Stimulated activated memory B cell treated with anti-CD40 and anti-IgM and Interleukin-4, amounts not matched to agents 10 μg/mL and 1 μg/mL and 100 μg/mL, for 72 hours (primary cell): ENCODE data around the gene PLEKHJ1.

Experiments
- ATAC-seq: fragments of 150-1000 bp; cut with Tn5 transposase; 2 replicates; pipeline ENCODE4 v1.10.0; 2021
- H3K27ac Mint-ChIP-seq: one replicate; pipeline ENCODE4 v1.8.0; 2022; ENCODE audit warnings: mild to moderate bottlenecking, mixed read lengths
- H3K27me3 Mint-ChIP-seq: one replicate; pipeline ENCODE4 v1.8.0; 2022; ENCODE audit warnings: mixed read lengths
- H3K36me3 Mint-ChIP-seq: one replicate; pipeline ENCODE4 v1.8.0; 2022; ENCODE audit warnings: mixed read lengths
- H3K4me1 Mint-ChIP-seq: one replicate; pipeline ENCODE4 v1.8.0; 2022; ENCODE audit warnings: mixed read lengths
- H3K4me3 Mint-ChIP-seq: one replicate; pipeline ENCODE4 v1.8.0; 2022; ENCODE audit warnings: mild to moderate bottlenecking, moderate library complexity, mixed read lengths
- H3K9me3 Mint-ChIP-seq: one replicate; pipeline ENCODE4 v1.8.0; 2022; ENCODE audit warnings: mixed read lengths

PLEKHJ1 gene

DNA sequence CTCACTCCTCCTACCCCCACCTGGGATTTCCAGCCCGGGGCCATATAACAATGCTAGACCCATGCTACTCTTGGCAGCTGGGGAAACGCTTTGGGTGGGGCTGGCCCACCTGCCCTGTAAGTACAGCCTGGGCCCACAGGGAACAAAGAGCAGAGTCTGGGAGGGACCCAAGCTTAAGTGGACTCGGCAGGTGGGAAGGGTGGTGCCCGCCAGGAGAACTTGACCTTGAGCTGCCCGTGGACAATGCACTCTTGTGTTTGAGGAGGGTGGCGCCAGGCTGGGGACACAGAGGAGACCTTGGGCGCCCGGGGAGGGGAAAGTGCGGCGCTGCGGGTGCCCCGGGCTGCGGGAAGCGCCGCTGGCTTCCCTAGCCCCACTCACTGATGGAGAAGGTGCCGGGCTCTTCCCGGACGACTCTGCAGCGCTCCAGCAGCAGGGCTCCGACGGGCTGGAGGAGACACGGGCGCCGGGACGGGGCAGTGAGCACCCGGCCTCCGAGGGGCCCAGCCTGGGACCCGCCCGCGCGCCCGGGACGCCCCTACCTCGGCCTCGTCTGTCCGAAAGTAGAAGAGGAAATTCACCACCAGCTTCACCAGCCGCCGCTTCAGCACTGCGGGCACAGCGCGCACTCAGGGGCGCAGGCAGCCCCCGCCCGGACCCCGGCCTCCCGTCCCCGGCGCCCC, 607 bp downstream of the PLEKHJ1 start:
- peaks cover 68% of the 10 kb centered on the region for H3K4me1 Mint-ChIP-seq
- peaks cover 42% of the 10 kb centered on the region for H3K36me3 Mint-ChIP-seq
- peak overlapping the region; percentile 86 for H3K4me3 Mint-ChIP-seq
- H3K27ac Mint-ChIP-seq, result peak overlapping the region; percentile 91
- peak; percentile 58 for ATAC-seq
- H3K27me3 Mint-ChIP-seq, result no peaks in the 10 kb centered on the region
- no peaks in the 10 kb centered on the region for H3K9me3 Mint-ChIP-seq

GRCh38 chr19:2234996-2235380, 1.1 kb downstream of the PLEKHJ1 start:
- H3K4me1 Mint-ChIP-seq, result peaks cover 63% of the 10 kb centered on the region
- no peaks in the 10 kb centered on the region for H3K9me3 Mint-ChIP-seq
- ATAC-seq, result no peak
- H3K4me3 Mint-ChIP-seq, result peak overlapping the region; percentile 86
- peak overlapping the region; percentile 91 for H3K27ac Mint-ChIP-seq
- peaks cover 41% of the 10 kb centered on the region for H3K36me3 Mint-ChIP-seq
- no peaks in the 10 kb centered on the region for H3K27me3 Mint-ChIP-seq

DNA sequence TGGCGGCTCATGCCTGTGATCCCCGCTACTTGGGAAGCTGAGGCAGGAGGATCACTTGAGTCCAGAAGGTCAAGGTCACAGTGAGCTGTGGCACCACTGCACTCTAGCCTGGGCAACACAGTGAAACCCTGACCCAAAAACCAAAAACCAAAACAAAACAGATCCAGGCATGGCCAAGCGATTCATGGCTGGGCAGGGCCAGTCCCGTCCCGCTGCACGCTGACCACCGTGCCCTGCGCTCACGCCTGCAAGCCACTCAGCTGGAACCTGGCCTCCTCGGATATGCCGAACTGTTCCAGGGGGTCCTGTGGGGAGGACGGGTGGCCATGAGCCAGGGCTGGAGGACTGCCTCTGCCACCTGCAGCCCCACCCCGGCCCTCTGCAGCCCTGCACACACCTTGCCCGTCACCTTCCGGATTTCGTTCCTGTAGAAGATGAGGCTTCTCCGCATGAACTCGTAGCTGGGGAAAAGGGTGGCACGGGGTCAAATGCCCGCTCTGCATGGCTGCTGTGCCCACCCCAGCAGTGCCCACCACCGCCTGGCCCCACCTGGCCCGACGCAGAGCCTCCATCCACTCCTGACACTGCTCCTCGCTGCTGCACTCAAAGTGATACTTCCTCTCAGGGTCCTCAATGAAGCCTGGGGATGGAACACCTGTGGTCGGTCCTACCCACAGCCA, 2.4 kb downstream of the PLEKHJ1 start:
- peaks cover 60% of the 10 kb centered on the region for H3K4me1 Mint-ChIP-seq
- no peak for ATAC-seq

DNA sequence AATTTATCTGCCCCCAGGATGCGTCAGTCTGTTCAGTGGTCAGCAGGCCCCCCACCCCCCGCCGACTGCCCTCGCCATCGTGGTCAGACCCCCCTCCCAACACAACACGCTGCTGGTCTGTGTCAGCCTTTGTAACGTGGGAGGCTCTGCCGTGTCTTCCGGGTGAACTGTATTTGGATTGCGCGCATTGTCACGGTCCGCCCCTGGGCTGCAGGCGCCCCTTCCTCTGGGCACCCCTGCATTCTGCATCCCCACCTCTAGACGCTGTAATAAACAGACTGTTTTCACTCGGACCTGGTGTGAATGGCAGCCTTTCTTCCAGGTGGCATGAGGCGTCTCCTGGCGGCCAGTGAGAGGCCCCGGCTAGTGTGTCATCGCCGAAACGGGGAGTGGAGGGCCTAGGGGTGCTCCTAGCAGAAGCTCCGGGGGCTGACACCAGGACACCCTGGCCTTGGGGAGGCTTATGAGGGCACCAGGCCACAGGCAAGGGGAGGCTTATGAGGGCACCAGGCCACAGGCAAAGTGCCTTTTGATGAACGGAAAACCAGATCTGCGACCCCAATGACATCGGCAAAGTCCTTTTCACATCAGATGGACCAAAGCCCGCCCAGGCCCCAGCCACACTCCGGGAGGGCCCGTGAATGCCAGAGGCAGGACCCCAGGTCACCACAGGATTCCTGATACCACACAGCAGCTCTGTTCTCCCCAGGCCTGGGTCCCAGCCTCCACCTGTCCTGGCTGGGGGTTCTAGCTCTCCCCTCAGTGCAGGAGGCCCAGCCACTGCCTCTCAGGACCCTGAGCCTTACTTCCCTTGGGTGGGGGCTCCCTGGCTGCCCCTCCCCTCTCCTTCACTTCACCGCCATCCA, 3.6 kb downstream of the PLEKHJ1 start:
- Mint-ChIP-seq H3K27ac (peak overlapping the region; percentile 44), H3K9me3 (no peaks in the 10 kb centered on the region), H3K27me3 (no peaks in the 10 kb centered on the region), H3K4me1 (peaks cover 60% of the 10 kb centered on the region), H3K36me3 (peaks cover 40% of the 10 kb centered on the region), H3K4me3 (no peak overlapping the region)
- no peak for ATAC-seq

More for the DNA sequence above, 2.4 kb downstream of the PLEKHJ1 start:
- Mint-ChIP-seq H3K9me3 (no peaks in the 10 kb centered on the region), H3K27ac (peak overlapping the region; percentile 91), H3K36me3 (peaks cover 35% of the 10 kb centered on the region), H3K27me3 (no peaks in the 10 kb centered on the region), H3K4me3 (peak overlapping the region; percentile 49)

DNA sequence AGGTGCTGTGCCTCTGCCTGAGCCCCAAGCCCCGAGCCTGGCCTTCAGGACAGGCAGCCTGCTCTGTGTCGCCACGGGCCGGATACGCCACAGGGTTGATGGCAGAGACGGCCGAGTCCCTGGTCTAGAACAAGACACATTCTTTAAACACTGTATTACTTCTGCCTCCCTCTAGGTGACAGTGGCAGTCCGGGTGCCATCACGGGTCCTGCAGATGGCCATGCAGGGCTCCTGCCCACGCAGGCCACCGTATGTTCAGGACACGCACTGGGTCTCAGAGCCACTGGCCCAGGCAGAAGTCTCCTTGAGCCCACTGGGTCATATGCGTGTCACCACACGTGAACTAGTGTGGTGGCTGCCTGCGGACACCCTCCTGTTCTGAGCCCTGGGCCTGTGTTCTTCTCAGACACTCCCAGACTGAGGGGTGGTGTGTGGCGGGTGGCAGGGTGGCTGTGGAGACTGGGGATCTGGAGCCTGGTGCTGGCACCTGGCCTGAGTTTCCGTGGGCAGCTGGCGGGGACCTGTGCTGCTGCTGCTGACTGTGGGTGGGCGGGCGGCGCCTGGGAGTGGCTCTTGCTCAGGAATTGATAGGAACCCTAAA, 4.4 kb downstream of the PLEKHJ1 start:
- peaks cover 45% of the 10 kb centered on the region for H3K36me3 Mint-ChIP-seq

DNA sequence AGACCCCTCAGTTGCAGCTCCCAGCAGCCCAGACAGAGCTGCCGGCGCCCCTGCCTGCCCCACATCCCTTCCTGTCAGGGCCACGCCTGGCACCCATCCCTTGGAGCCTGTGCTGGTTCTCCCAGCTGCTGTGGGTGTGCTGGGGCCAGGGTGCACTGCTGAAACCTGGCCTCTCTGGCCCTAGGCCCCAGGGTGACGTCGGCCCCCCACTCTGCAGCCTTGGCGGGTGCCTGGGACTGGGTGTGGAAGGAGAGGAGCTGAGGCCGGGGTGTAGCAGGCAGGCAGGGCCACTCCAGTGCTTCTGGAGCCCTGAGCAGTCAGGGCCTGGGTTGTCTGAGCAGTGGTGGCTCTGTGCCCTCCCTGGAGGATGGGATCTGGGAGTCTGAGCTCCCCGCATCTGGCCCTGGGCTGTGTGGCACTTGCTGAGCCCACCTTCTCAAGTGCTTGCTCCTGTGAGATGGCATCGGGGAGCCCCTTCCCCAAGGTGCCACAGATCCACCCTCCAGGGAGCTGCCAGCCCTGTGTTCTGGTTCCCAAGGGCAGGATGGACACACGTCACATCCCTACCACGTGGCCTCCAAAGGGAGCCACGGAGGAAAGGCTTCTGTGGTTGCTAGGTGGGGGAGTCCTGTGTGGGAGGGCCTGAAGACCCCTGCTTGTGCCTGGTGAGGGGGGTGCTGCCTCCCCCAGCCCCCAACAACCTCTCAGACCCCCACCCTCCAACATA, 5.2 kb downstream of the PLEKHJ1 start:
- Mint-ChIP-seq H3K36me3 (peaks cover 50% of the 10 kb centered on the region), H3K4me3 (no peak overlapping the region), H3K27ac (no peak overlapping the region), H3K9me3 (no peaks in the 10 kb centered on the region), H3K27me3 (no peaks in the 10 kb centered on the region), H3K4me1 (peaks cover 63% of the 10 kb centered on the region)
- ATAC-seq, result no peak

More for the DNA sequence above, 4.4 kb downstream of the PLEKHJ1 start:
- Mint-ChIP-seq H3K27ac (no peak overlapping the region), H3K4me3 (no peak overlapping the region), H3K27me3 (no peaks in the 10 kb centered on the region), H3K9me3 (no peaks in the 10 kb centered on the region), H3K4me1 (peaks cover 62% of the 10 kb centered on the region)
- no peak for ATAC-seq

DNA sequence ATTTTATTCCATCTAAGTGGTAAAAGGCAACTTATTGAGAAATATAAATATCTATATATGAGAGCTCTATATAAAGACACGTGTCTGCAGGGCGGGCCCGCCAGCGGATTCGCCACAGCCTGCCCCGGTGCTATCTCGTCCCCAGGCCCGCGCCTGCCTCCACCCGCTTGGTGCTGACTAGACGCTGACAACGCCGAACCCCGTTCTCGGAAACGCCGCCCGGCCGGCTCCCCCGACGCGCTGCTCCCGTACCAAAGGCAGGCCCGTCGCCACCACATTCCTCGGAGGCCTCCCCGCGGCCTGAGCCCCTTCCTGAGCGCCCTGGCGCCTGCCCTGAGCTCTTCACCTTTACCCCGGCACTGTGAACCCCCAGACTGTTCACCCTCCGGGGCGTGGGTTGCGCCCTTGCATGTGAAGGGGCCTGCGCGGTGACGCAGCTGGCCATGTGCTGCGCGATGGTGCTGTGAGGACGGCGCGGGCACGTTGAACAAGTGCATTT, 6.0 kb downstream of the PLEKHJ1 start:
- H3K4me3 Mint-ChIP-seq, result no peak overlapping the region
- no peaks in the 10 kb centered on the region for H3K27me3 Mint-ChIP-seq
- H3K27ac Mint-ChIP-seq, result no peak overlapping the region
- no peaks in the 10 kb centered on the region for H3K9me3 Mint-ChIP-seq
- peaks cover 67% of the 10 kb centered on the region for H3K4me1 Mint-ChIP-seq
- no peak for ATAC-seq
- peaks cover 59% of the 10 kb centered on the region for H3K36me3 Mint-ChIP-seq

DNA sequence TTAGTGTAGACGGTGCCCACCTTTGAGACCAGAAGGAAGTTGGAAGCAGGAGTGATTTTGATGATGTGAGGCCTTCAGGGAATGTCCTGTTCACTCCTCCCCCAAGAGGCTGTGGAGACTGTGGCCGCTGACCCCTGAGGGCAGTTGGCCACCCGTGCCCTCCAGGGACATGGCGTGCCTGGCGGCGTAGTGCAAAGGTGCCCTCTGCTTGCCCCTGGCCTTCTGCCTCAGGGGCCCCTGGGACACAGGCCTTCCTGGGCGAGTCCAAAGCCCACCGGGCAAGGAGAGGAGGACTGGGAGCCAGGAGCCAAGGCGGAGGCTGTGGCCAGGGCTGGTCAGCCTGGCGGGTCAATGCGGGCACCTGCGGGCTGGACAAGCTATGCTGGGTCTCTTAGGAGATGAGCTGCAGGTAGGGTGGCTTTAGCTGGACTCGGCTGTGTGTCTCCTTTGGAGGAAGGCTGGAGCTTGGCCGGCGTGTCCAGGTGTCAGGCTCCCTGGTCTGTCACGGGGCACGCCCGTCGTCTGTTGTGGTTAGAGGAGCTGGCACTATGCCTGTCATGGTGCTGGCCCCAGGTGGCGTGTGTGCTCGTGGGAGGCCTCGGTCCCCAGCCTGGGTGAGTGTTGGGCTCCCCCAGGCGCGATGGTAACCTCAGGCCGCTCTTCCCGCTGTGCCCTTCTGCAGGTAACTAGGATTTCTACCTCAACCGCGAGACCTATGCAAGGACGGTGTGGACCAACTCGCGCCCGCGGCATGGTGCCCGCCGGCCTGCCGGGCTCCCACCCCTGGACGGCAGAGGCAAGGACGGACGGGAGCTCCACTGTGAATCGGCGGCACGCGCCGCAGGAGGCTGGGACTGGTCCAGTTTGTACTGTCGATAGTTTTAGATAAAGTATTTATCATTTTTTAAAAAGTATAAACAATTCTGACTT, 6.8 kb downstream of the PLEKHJ1 start:
- no peaks in the 10 kb centered on the region for H3K9me3 Mint-ChIP-seq
- peaks cover 65% of the 10 kb centered on the region for H3K36me3 Mint-ChIP-seq
- H3K27ac Mint-ChIP-seq, result peak overlapping the region; percentile 78
- ATAC-seq, result no peak
- no peaks in the 10 kb centered on the region for H3K27me3 Mint-ChIP-seq
- H3K4me3 Mint-ChIP-seq, result no peak overlapping the region
- H3K4me1 Mint-ChIP-seq, result peaks cover 67% of the 10 kb centered on the region

GRCh38 chr19:2228157-2229030, 7.7 kb downstream of the PLEKHJ1 start:
- peak overlapping the region; percentile 65 for H3K4me3 Mint-ChIP-seq
- H3K9me3 Mint-ChIP-seq, result no peaks in the 10 kb centered on the region
- no peaks in the 10 kb centered on the region for H3K27me3 Mint-ChIP-seq
- peaks cover 67% of the 10 kb centered on the region for H3K4me1 Mint-ChIP-seq
- H3K27ac Mint-ChIP-seq, result peak overlapping the region; percentile 78
- ATAC-seq, result peak; percentile 5
- H3K36me3 Mint-ChIP-seq, result peaks cover 63% of the 10 kb centered on the region

GRCh38 chr19:2227415-2228156, 8.5 kb downstream of the PLEKHJ1 start:
- H3K27ac Mint-ChIP-seq, result peak overlapping the region; percentile 78
- H3K4me3 Mint-ChIP-seq, result peak overlapping the region; percentile 65
- peaks cover 61% of the 10 kb centered on the region for H3K36me3 Mint-ChIP-seq
- peaks cover 66% of the 10 kb centered on the region for H3K4me1 Mint-ChIP-seq
- no peaks in the 10 kb centered on the region for H3K9me3 Mint-ChIP-seq
- H3K27me3 Mint-ChIP-seq, result no peaks in the 10 kb centered on the region
- ATAC-seq, result peak; percentile 72

GRCh38 chr19:2226840-2227360, 9.2 kb downstream of the PLEKHJ1 start:
- Mint-ChIP-seq H3K4me1 (peaks cover 68% of the 10 kb centered on the region), H3K36me3 (peaks cover 62% of the 10 kb centered on the region), H3K27me3 (no peaks in the 10 kb centered on the region), H3K9me3 (no peaks in the 10 kb centered on the region), H3K27ac (peak overlapping the region; percentile 78), H3K4me3 (peak overlapping the region; percentile 39)
- no peak for ATAC-seq
